ENCODE data around the gene CTRB2.

- TF ChIP-seq CTCF (IDR thresholded peaks at IDR 0.05; ENCODE audit: low read length) (no peak), EZH2 (IDR thresholded peaks at IDR 0.05; ENCODE audit: borderline replicate concordance, low read length) (no peak)
Observed at GRCh38 chr16:75189638-75190245, 17.2 kb downstream of the CTRB2 start.
